Esophagus squamous epithelium (tissue), 5 donors: ENCODE measurements around the gene CDK6. TPM values are rescaled to one million over a fixed set of nuclear protein-coding genes. Genes with fewer than 3 reads are reported as not detected.

Experiments used
- DNase-seq: peaks from one replicate; lab custom pipeline; 2025; lab: John Stamatoyannopoulos, UW
- H3K27ac ChIP-seq, 4 donors: fragments of 200-600 bp; sonication (generic); one replicate each; pipeline ENCODE4 v1.5.1; 2016 to 2019; ENCODE audit warnings: mild to moderate bottlenecking in 1 of 4
- H3K27me3 ChIP-seq, 4 donors: fragments of 200-600 bp; sonication (generic); 1 replicate in 3 of 4; 2 replicates in 1 of 4; pipeline versions ENCODE4 v1.5.1 to v1.6.0; 2017 to 2021; ENCODE audit warnings: antibody characterized with exemption in 1 of 4
- H3K36me3 ChIP-seq, 3 donors: fragments of 200-600 bp; sonication (generic); one replicate each; pipeline ENCODE4 v1.5.1; 2016 to 2019
- H3K4me1 ChIP-seq, 3 donors: fragments of 200-600 bp; sonication (generic); one replicate each; pipeline ENCODE4 v1.5.1; 2017 to 2019
- H3K4me3 ChIP-seq, 4 donors: fragments of 200-600 bp; sonication (generic); 1 replicate in 3 of 4; 2 replicates in 1 of 4; pipeline ENCODE4 v1.5.1; 2016 to 2019; ENCODE audit warnings: mild to moderate bottlenecking in 2 of 4, moderate library complexity in 1 of 4
- H3K9me3 ChIP-seq, 3 donors: fragments of 200-600 bp; sonication (generic); one replicate each; pipeline ENCODE4 v1.5.1; 2016 to 2019
- CTCF ChIP-seq, 6 experiments: fragments of 450-650 bp in 4 of 6; fragments of 200-600 bp in 2 of 6; sonication (generic) in 2 of 6; IDR thresholded peaks; one replicate each; pipeline ENCODE4 v1.5.1; 2016 to 2019; ENCODE audit warnings: antibody characterized with exemption in 6 of 6, mild to moderate bottlenecking in 4 of 6, moderate library complexity in 4 of 6
- POLR2A ChIP-seq, 4 donors: fragments of 450-650 bp; IDR thresholded peaks; one replicate each; pipeline ENCODE4 v1.6.1; 2017; ENCODE audit warnings: antibody characterized with exemption in 4 of 4, mild to moderate bottlenecking in 4 of 4, moderate library complexity in 3 of 4
- WGBS, 2 donors: methylation state at CpG; one replicate each; pipeline ENCODE4 v1.1.5; 2018; 5-methylcytosine and 5-hydroxymethylcytosine counted together
- intact Hi-C: fragments of 100-400 bp; cut with DNase I; formaldehyde crosslinking; loops from one replicate; pipeline ENCODE4 v1.15.0; 2022
- total RNA-seq, 4 donors: library from RNA; depleted of rRNA; stranded (reverse); fragments of >200 nt; gene quantifications; one replicate each; pipeline ENCODE4 v1.1.0, GENCODE V29; 2016
- donor health status: DM: yes; HTN: yes; CAD: no.

The CDK6 gene
- total RNA-seq, 4 donors from 2014 or later: 15.6 to 59.2 (median 32.4) TPM

- Histone ChIP-seq H3K27ac (no peak overlapping the region), H3K27me3 (no peaks in the 10 kb centered on the region), H3K4me1 (peaks cover 0 to 33% (median 0%) of the 10 kb centered on the region in 3 donors), H3K9me3 (no peaks in the 10 kb centered on the region), H3K36me3 (no peaks in the 10 kb centered on the region), H3K4me3 (no peak overlapping the region)
- no peak for TF ChIP-seq POLR2A (IDR thresholded peaks at IDR 0.05)
- TF ChIP-seq CTCF (IDR thresholded peaks at IDR 0.05): no peak
- DNase-seq: no peak
- WGBS, 2 donors: 71 to 72% methylated on average over 3 of the region's 3 CpGs
- intact Hi-C loops: no loop called here
Observed at GRCh38 chr7:92799446-92800211, 36.7 kb downstream of the CDK6 start.

DNA sequence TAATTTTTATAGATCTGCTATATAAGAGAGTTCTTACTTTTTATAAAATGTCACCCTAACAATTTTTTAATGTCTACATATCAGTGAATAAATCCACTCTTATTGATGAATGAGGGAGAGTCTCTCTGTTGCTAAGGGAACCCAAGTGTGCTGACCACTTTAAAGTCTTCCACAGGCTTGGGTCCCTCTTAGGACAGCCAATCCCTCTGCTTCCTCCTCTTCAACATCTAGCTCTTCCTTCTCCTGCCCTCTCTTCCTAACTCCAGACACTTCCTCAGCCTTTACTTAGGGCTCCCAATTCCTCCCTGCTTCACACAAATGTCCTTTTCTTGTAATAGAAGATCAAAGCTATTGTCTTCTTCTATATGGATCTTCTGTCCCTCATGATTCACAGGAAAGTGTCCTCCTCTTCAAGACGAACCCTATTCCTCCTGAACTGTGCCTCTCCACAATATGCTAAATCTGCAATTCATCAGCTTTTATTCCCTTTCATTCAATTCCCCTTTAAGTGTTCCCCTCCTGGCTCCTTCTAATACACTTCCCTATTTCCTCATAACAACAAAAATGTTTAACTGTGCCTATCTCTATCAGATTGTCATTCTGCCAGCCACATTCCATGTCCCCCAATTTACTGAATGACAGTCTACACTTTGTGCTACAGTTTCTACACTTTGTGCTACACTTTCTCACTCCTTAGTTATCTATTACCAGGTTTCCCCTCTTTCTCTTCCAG is 37.7 kb downstream of the CDK6 start:
- DNase-seq: no peak
- H3K27ac ChIP-seq: no peak overlapping the region
- no peaks in the 10 kb centered on the region for H3K36me3 ChIP-seq
- no peaks in the 10 kb centered on the region for H3K27me3 ChIP-seq
- no peak overlapping the region for H3K4me3 ChIP-seq
- TF ChIP-seq POLR2A (IDR thresholded peaks at IDR 0.05): no peak
- TF ChIP-seq CTCF (IDR thresholded peaks at IDR 0.05): no peak
- intact Hi-C loops: no loop called here
- peaks cover 0 to 36% (median 0%) of the 10 kb centered on the region in 3 donors for H3K4me1 ChIP-seq
- H3K9me3 ChIP-seq: no peaks in the 10 kb centered on the region
- 52 to 68% methylated on average over 1 of the region's 1 CpG for WGBS, 2 donors

DNA sequence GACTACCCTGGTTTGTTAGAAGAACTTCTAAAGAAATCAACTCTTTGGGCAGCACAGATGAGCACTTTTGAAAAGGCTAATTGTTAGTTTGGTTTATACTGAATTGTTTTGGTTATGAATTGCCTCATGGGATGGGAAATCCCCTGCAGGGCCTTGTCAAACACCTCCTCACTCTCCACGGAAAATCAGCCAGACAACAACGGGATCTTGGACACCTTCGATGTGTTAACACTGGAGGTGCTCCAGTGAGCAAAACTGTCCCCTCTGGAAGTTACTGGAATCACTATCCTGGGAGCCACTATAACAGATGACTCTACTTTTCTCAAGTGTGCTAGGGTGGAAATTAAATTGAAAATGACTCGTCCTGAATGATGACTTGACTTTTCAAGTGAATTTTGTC is 38.7 kb downstream of the CDK6 start:
- 14 to 17% methylated on average over 4 of the region's 4 CpGs for WGBS, 2 donors
- no peak for DNase-seq
- TF ChIP-seq CTCF (IDR thresholded peaks at IDR 0.05) (peak in 1 of 6 experiments; percentile 11), POLR2A (IDR thresholded peaks at IDR 0.05) (no peak)
- peaks cover 0 to 36% (median 0%) of the 10 kb centered on the region in 3 donors for H3K4me1 ChIP-seq
- H3K27me3 ChIP-seq: no peaks in the 10 kb centered on the region
- H3K27ac ChIP-seq: peak overlapping the region in 2 of 4 donors; percentile 17 to 34
- H3K36me3 ChIP-seq: no peaks in the 10 kb centered on the region
- intact Hi-C loops: no loop called here
- no peaks in the 10 kb centered on the region for H3K9me3 ChIP-seq
- no peak overlapping the region for H3K4me3 ChIP-seq

DNA sequence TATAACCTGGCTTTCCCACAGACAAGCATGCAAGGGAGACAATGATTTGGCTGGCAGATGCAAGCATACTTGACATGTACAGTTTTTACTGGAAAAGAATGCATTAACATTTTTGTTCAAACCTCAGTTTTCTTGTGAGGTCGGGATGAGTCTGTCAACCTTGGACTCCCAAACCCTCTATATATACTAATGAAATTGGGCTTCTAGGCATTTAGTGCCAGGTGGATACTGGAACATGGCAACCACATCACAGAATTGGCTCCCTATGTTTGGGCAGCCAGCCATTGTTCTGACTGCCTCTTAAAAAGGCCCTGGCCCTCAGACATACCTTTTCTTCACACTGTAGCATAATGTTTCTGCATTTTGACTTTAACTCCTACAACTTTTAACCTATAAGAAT is 39.1 kb downstream of the CDK6 start:
- 27 to 45% methylated on average over 1 of the region's 1 CpG for WGBS, 2 donors
- Histone ChIP-seq H3K27ac (peak overlapping the region in 2 of 4 donors; percentile 17 to 34), H3K27me3 (no peaks in the 10 kb centered on the region), H3K36me3 (no peaks in the 10 kb centered on the region), H3K4me1 (peaks cover 0 to 36% (median 0%) of the 10 kb centered on the region in 3 donors), H3K4me3 (no peak overlapping the region), H3K9me3 (no peaks in the 10 kb centered on the region)
- no peak for DNase-seq
- no peak for TF ChIP-seq POLR2A (IDR thresholded peaks at IDR 0.05)
- no peak for TF ChIP-seq CTCF (IDR thresholded peaks at IDR 0.05)
- intact Hi-C loops: no loop called here

- Histone ChIP-seq H3K9me3 (no peaks in the 10 kb centered on the region), H3K4me1 (peaks cover 0 to 50% (median 5%) of the 10 kb centered on the region in 3 donors), H3K27me3 (no peaks in the 10 kb centered on the region), H3K36me3 (no peaks in the 10 kb centered on the region), H3K4me3 (no peak overlapping the region), H3K27ac (no peak overlapping the region)
- TF ChIP-seq CTCF (IDR thresholded peaks at IDR 0.05) (no peak), POLR2A (IDR thresholded peaks at IDR 0.05) (no peak)
- no peak for DNase-seq
- intact Hi-C loops: no loop called here
- 18 to 19% methylated on average over 2 of the region's 2 CpGs for WGBS, 2 donors
Observed at GRCh38 chr7:92794831-92795230, 41.5 kb downstream of the CDK6 start.
